Right cardiac atrium (tissue), 5 donors: Measurements from ENCODE around the gene OTUD5. TPM values are rescaled to one million over a fixed set of nuclear protein-coding genes. Genes with fewer than 3 reads are reported as not detected.

Source experiments
- ATAC-seq, 2 donors: fragments of 200-7000 bp; cut with Tn5 transposase; one replicate each; pipeline versions ENCODE4 v1.8.0 to v1.9.1; 2020; ENCODE audit warnings: moderate library complexity in 2 of 2, mild to moderate bottlenecking in 1 of 2
- DNase-seq, 3 donors: peaks; one replicate each; pipeline ENCODE4 v3.0.0-alpha.2; 2020
- H3K27ac ChIP-seq: one replicate; pipeline ENCODE4 v1.5.1; 2013; ENCODE audit warnings: mild to moderate bottlenecking, low read length, control low read depth, moderate library complexity
- H3K27me3 ChIP-seq: one replicate; pipeline ENCODE4 v1.6.1; 2013; ENCODE audit not compliant: control insufficient read depth, insufficient read depth
- H3K4me1 ChIP-seq: one replicate; pipeline ENCODE4 v1.6.1; 2013; ENCODE audit warnings: low read length; ENCODE audit not compliant: control insufficient read depth, insufficient read depth
- H3K4me3 ChIP-seq: one replicate; pipeline ENCODE4 v1.5.1; 2013; ENCODE audit warnings: low read length, control low read depth
- H3K9me3 ChIP-seq: one replicate; pipeline ENCODE4 v1.6.1; 2013; ENCODE audit warnings: low read length; ENCODE audit not compliant: control insufficient read depth
- WGBS: extraction: QIAGEN DNeasy Blood & Tissue Kit; methylation state at CpG from one replicate; pipeline ENCODE4 v1.1.7; 2013; 5-methylcytosine and 5-hydroxymethylcytosine counted together
- intact Hi-C, 4 donors: fragments of 100-400 bp; cut with DNase I; formaldehyde crosslinking; loops; one replicate each; pipeline versions ENCODE4 v1.11.0 to v1.14.0; 2022 to 2023
- long read RNA-seq, 4 donors: library from polyadenylated mRNA; unstranded; transcript quantifications; one replicate each; pipeline ENCODE4 v2.0.0, GENCODE V29; 2020 to 2021
- polyA plus RNA-seq: library from polyadenylated mRNA; stranded (reverse); fragments of 200-250 nt; gene quantifications from one replicate; pipeline ENCODE4 v1.2.3, GENCODE V29; 2013
- total RNA-seq, 4 donors: library from RNA; stranded (reverse); fragmentation: NEBNext Ultra II Directional; extraction: Animal tissue kit (Norgen Biotek cat#: 25700); gene quantifications; one replicate each; pipeline ENCODE4 v1.2.1, GENCODE V29; 2021
- donor health status: healthy with polysubstance abuse.
- donor health status: DM: no; HTN: yes; CAD: no.
- donor health status: DM: no; HTN: no; CAD: no.
- donor health status: DM: no; HTN: yes; CAD: no; lungs with severe emphysema.
- donor health status: DM: yes; HTN: yes; CAD: no.

The OTUD5 gene, protein sequence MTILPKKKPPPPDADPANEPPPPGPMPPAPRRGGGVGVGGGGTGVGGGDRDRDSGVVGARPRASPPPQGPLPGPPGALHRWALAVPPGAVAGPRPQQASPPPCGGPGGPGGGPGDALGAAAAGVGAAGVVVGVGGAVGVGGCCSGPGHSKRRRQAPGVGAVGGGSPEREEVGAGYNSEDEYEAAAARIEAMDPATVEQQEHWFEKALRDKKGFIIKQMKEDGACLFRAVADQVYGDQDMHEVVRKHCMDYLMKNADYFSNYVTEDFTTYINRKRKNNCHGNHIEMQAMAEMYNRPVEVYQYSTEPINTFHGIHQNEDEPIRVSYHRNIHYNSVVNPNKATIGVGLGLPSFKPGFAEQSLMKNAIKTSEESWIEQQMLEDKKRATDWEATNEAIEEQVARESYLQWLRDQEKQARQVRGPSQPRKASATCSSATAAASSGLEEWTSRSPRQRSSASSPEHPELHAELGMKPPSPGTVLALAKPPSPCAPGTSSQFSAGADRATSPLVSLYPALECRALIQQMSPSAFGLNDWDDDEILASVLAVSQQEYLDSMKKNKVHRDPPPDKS
- 10 to 100 TPM; 22.7 to 27.3 (median 24.9) TPM for total RNA-seq
- 19.9 TPM for polyA plus RNA-seq
- long read RNA-seq, donor 1, transcript OTUD5-202 (9 exons, 2,692 nt): major isoform, 24 of 56 reads
- long read RNA-seq, donor 1, transcript OTUD5-203 (10 exons, 2,682 nt): minor isoform, 11 of 56 reads
- long read RNA-seq, donor 1, partial matches to known transcripts: 9 of 56 reads
- long read RNA-seq, donor 1, other reads (novel, unspliced or antisense): 11 of 56 reads
- long read RNA-seq, donor 2, transcript OTUD5-202 (9 exons, 2,692 nt): major isoform, 11 of 26 reads
- long read RNA-seq, donor 2, partial matches to known transcripts: 1 of 26 reads
- long read RNA-seq, donor 2, other reads (novel, unspliced or antisense): 10 of 26 reads
- long read RNA-seq, donor 3, partial matches to known transcripts: 2 of 6 reads
- long read RNA-seq, donor 3, other reads (novel, unspliced or antisense): 3 of 6 reads
- long read RNA-seq, donor 4, transcript OTUD5-203 (10 exons, 2,682 nt): minor isoform, 6 of 31 reads
- long read RNA-seq, donor 4, transcript OTUD5-202 (9 exons, 2,692 nt): major isoform, 10 of 31 reads
- long read RNA-seq, donor 4, partial matches to known transcripts: 6 of 31 reads
- long read RNA-seq, donor 4, other reads (novel, unspliced or antisense): 9 of 31 reads

DNA sequence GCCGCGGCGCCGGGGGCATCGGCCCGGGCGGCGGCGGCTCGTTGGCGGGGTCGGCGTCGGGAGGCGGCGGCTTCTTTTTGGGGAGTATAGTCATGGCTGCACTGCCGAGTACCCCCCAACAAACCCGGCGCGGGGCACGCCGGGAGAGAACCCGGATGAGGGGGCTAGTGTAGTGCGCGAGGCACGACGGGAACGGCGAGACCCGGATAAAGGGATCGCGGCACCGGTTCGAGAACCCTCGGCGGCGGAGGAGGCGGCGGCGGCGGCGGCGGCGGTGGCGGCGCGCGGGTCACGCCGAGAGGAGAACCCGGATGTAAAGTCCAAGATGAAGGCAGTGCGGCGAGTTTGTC, at the start of gene OTUD5:
TSS of gene OTUD5 (minus strand) at position 131 of the 350 bp plus-strand sequence. CDS start at position 94, 37 bp downstream.
- H3K4me1 ChIP-seq: peaks cover 12% of the 10 kb centered on the region
- no peaks in the 10 kb centered on the region for H3K9me3 ChIP-seq
- WGBS: 0% methylated on average over 52 of the region's 53 CpGs
- H3K4me3 ChIP-seq: peak within 1 kb of the TSS; percentile 75
- intact Hi-C loops: no loop called here
- peak within 1 kb of the TSS; percentile 100 for H3K27ac ChIP-seq
- peak; percentile 5 to 23 for ATAC-seq
- DNase-seq: peak in 2 of 3 donors; percentile 68 to 87
- H3K27me3 ChIP-seq: no peaks in the 10 kb centered on the region

GRCh38 chrX:49003696-49004095, 46.3 kb upstream of the OTUD5 start:
- DNase-seq: no peak
- ATAC-seq: no peak
- Histone ChIP-seq H3K4me1 (no peaks in the 10 kb centered on the region), H3K9me3 (no peaks in the 10 kb centered on the region), H3K4me3 (no peak overlapping the region), H3K27ac (no peak overlapping the region), H3K27me3 (no peaks in the 10 kb centered on the region)
- intact Hi-C loops: no loop called here
- WGBS: 89% methylated on average over 5 of the region's 5 CpGs

GRCh38 chrX:49002091-49002935, 44.9 kb upstream of the OTUD5 start, which contains the start of gene GRIPAP1:
GRIPAP1 (minus strand) TSS chrX:49002264; CDS start chrX:49002229, 35 bp downstream.
- intact Hi-C loops: no loop called here
- H3K27ac ChIP-seq: peak within 1 kb of the TSS; percentile 89
- H3K9me3 ChIP-seq: no peaks in the 10 kb centered on the region
- peak; percentile 60 to 86 (median 83) for DNase-seq
- no peaks in the 10 kb centered on the region for H3K4me1 ChIP-seq
- peak; percentile 93 to 94 for ATAC-seq
- 2% methylated on average over 38 of the region's 38 CpGs for WGBS
- peak within 1 kb of the TSS; percentile 86 for H3K4me3 ChIP-seq
- no peaks in the 10 kb centered on the region for H3K27me3 ChIP-seq

- Histone ChIP-seq H3K27ac (peak overlapping the region; percentile 74), H3K9me3 (no peaks in the 10 kb centered on the region), H3K27me3 (no peaks in the 10 kb centered on the region), H3K4me3 (peak overlapping the region; percentile 86), H3K4me1 (no peaks in the 10 kb centered on the region)
- ATAC-seq: peak; percentile 21 to 61
- intact Hi-C loops: no loop called here
- 1% methylated on average over 17 of the region's 17 CpGs for WGBS
- peak in 2 of 3 donors; percentile 15 to 53 for DNase-seq
Measured at GRCh38 chrX:49001521-49002090, 44.2 kb upstream of the OTUD5 start.

GRCh38 chrX:49000636-49001035, 43.2 kb upstream of the OTUD5 start:
- Histone ChIP-seq H3K27me3 (no peaks in the 10 kb centered on the region), H3K9me3 (no peaks in the 10 kb centered on the region), H3K27ac (no peak overlapping the region), H3K4me1 (no peaks in the 10 kb centered on the region), H3K4me3 (no peak overlapping the region)
- 92% methylated on average over 4 of the region's 4 CpGs for WGBS
- intact Hi-C loops: no loop called here
- no peak for DNase-seq
- no peak for ATAC-seq

- WGBS: 92% methylated on average over 5 of the region's 5 CpGs
- Histone ChIP-seq H3K27me3 (no peaks in the 10 kb centered on the region), H3K9me3 (no peaks in the 10 kb centered on the region), H3K4me1 (no peaks in the 10 kb centered on the region), H3K27ac (no peak overlapping the region), H3K4me3 (no peak overlapping the region)
- no peak for ATAC-seq
- DNase-seq: no peak
- intact Hi-C loops: no loop called here
Measured at GRCh38 chrX:48999030-48999429, 41.6 kb upstream of the OTUD5 start.

DNA sequence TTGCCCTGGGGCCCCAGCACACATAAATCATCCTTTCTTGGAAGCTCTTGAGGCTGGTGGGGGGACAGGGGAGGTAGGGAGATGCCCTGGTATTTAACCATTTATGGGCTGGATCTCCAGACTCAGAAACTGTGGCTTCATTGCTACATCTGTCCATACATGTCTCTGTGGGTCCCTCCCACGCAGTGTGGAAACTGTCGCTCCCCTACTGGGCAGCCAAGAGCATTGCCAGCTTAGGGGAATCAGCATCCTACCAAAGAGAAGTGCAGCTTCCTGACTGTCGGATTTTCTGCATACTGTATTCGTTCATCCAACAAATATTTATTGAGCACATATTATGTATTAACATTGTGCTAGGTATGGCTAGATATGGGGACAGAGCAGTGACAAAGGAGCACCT, 41.0 kb upstream of the OTUD5 start:
- intact Hi-C loops: no loop called here
- 86% methylated on average over 4 of the region's 4 CpGs for WGBS

GRCh38 chrX:48997865-48998264, 40.5 kb upstream of the OTUD5 start:
- 90% methylated on average over 1 of the region's 1 CpG for WGBS
- ATAC-seq (no peak), DNase-seq (no peak)
- Histone ChIP-seq H3K4me1 (no peaks in the 10 kb centered on the region), H3K27ac (no peak overlapping the region), H3K4me3 (no peak overlapping the region), H3K9me3 (no peaks in the 10 kb centered on the region), H3K27me3 (no peaks in the 10 kb centered on the region)
- intact Hi-C loops: no loop called here

More for the DNA sequence above, 41.0 kb upstream of the OTUD5 start:
- Histone ChIP-seq H3K4me1 (no peaks in the 10 kb centered on the region), H3K27ac (no peak overlapping the region), H3K4me3 (no peak overlapping the region), H3K9me3 (no peaks in the 10 kb centered on the region), H3K27me3 (no peaks in the 10 kb centered on the region)
- DNase-seq (no peak), ATAC-seq (no peak)

- Histone ChIP-seq H3K4me1 (no peaks in the 10 kb centered on the region), H3K27ac (no peak overlapping the region), H3K9me3 (no peaks in the 10 kb centered on the region), H3K27me3 (no peaks in the 10 kb centered on the region), H3K4me3 (no peak overlapping the region)
- 89% methylated on average over 3 of the region's 3 CpGs for WGBS
- intact Hi-C loops: no loop called here
- no peak for ATAC-seq
- DNase-seq: no peak
Measured at GRCh38 chrX:48997455-48997854, 40.0 kb upstream of the OTUD5 start.

DNA sequence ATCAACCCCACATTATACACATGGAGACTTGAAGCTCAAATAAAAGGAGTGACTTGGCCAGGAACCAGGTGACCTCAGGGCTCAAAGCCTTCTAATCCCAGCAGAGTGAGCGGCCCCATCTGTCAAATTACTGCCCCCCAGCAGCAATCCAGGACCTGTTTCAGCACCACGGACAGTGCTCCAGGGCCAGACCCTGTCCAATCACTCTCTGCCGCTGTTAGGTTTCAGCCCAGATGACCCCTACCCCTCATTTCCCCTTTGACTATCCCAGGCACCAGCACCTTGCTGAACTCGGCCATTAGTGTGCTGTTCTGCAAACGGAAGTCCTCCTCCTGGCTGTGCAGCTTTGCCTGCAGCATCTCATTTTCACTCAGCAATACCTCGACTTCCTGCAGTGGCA, 39.6 kb upstream of the OTUD5 start:
- no peak for ATAC-seq
- Histone ChIP-seq H3K27me3 (no peaks in the 10 kb centered on the region), H3K4me1 (no peaks in the 10 kb centered on the region), H3K9me3 (no peaks in the 10 kb centered on the region), H3K27ac (no peak overlapping the region), H3K4me3 (no peak overlapping the region)
- DNase-seq: no peak
- intact Hi-C loops: no loop called here
- 74% methylated on average over 6 of the region's 6 CpGs for WGBS
